Lung (tissue), 12 donors: Measurements from ENCODE around the gene ANGPTL4. TPM values are rescaled to one million over a fixed set of nuclear protein-coding genes. Genes with fewer than 3 reads are reported as not detected.

Experiments
- ATAC-seq: fragments of 200-7000 bp; cut with Tn5 transposase; one replicate; pipeline ENCODE4 v1.9.1; 2020; ENCODE audit warnings: moderate number of reproducible peaks; ENCODE audit not compliant: insufficient read depth, low FRiP score
- DNase-seq, 3 donors: peaks; one replicate each; pipeline ENCODE4 v3.0.0-alpha.2; 2013 to 2017
- H3K27ac ChIP-seq, 2 donors: one replicate each; pipeline ENCODE4 v1.5.1; 2013; ENCODE audit warnings: mild to moderate bottlenecking in 2 of 2, moderate library complexity in 2 of 2, control low read depth in 1 of 2, inconsistent platforms in 1 of 2, low read depth in 1 of 2, low read length in 1 of 2
- H3K27me3 ChIP-seq, 3 donors: one replicate each; pipeline ENCODE4 v1.5.1; 2013; ENCODE audit warnings: low read length in 2 of 3; ENCODE audit not compliant: control insufficient read depth in 3 of 3, insufficient read depth in 3 of 3
- H3K36me3 ChIP-seq, 4 donors: one replicate each; pipeline ENCODE4 v1.5.1; 2013; ENCODE audit warnings: low read length in 4 of 4, mild to moderate bottlenecking in 1 of 4, moderate library complexity in 1 of 4; ENCODE audit not compliant: control insufficient read depth in 4 of 4, insufficient read depth in 4 of 4
- H3K4me1 ChIP-seq, 5 donors: one replicate each; pipeline ENCODE4 v1.5.1; 2013; ENCODE audit warnings: low read length in 5 of 5, mild to moderate bottlenecking in 2 of 5, moderate library complexity in 1 of 5; ENCODE audit not compliant: control insufficient read depth in 5 of 5, insufficient read depth in 5 of 5
- H3K4me3 ChIP-seq: one replicate; pipeline ENCODE4 v1.5.1; 2013; ENCODE audit warnings: mild to moderate bottlenecking, control low read depth, moderate library complexity
- H3K9ac ChIP-seq, 2 donors: one replicate each; pipeline ENCODE4 v1.5.1; 2013; ENCODE audit warnings: low read length in 2 of 2, control low read depth in 1 of 2; ENCODE audit not compliant: insufficient read depth in 1 of 2
- H3K9me3 ChIP-seq, 4 donors: one replicate each; pipeline ENCODE4 v1.5.1; 2013; ENCODE audit warnings: low read length in 3 of 4, mild to moderate bottlenecking in 1 of 4, moderate library complexity in 1 of 4; ENCODE audit not compliant: control insufficient read depth in 4 of 4, insufficient read depth in 3 of 4
- WGBS, 2 donors: extraction: QIAGEN DNeasy Blood & Tissue Kit; methylation state at CpG; one replicate each; pipeline ENCODE4 v1.1.7; 2013; 5-methylcytosine and 5-hydroxymethylcytosine counted together
- polyA plus RNA-seq, 2 donors: library from polyadenylated mRNA; stranded (reverse); fragments of 200-250 nt; gene quantifications; one replicate each; pipeline ENCODE4 v1.2.1, GENCODE V29; 2013
- total RNA-seq, 2 donors: library from RNA; depleted of rRNA in 1 of 2; stranded (reverse); fragments of >200 nt in 1 of 2; gene quantifications; one replicate each; pipeline ENCODE4 v1.2.1, GENCODE V29; 2014 to 2021
- TF ChIP-seq, protein P1 (sequence below): IDR thresholded peaks from 2 replicates; pipeline ENCODE4 v1.5.1; 2012; ENCODE audit warnings: mild to moderate bottlenecking; ENCODE audit errors: control extremely low read depth, extremely low read depth
- donor health status: control.
- donor health status: control.
- donor health status: Bipolar disorder and iron deficiency.
- donor health status: healthy.
- donor health status: DM: yes; HTN: yes; CAD: no.

The ANGPTL4 gene
- total and polyA plus RNA-seq, 4 donors = 4.4 to 96.3 (median 12.6) TPM

GRCh38 chr19:8395621-8396082 is 31.7 kb downstream of the ANGPTL4 start:
- ATAC-seq (no peak), DNase-seq (no peak)
- H3K27me3 ChIP-seq = no peaks in the 10 kb centered on the region
- peak overlapping the region in 1 of 2 donors; percentile 2 for H3K27ac ChIP-seq
- no peaks in the 10 kb centered on the region for H3K9me3 ChIP-seq
- peaks cover 14 to 42% (median 16%) of the 10 kb centered on the region in 5 donors for H3K4me1 ChIP-seq
- no peak overlapping the region for H3K4me3 ChIP-seq
- H3K36me3 ChIP-seq = peaks cover 0 to 13% (median 9%) of the 10 kb centered on the region in 4 donors
- 88 to 94% methylated on average over 14 of the region's 14 CpGs for WGBS, 2 donors
- no peak overlapping the region for H3K9ac ChIP-seq
- TF ChIP-seq, protein P1, sequence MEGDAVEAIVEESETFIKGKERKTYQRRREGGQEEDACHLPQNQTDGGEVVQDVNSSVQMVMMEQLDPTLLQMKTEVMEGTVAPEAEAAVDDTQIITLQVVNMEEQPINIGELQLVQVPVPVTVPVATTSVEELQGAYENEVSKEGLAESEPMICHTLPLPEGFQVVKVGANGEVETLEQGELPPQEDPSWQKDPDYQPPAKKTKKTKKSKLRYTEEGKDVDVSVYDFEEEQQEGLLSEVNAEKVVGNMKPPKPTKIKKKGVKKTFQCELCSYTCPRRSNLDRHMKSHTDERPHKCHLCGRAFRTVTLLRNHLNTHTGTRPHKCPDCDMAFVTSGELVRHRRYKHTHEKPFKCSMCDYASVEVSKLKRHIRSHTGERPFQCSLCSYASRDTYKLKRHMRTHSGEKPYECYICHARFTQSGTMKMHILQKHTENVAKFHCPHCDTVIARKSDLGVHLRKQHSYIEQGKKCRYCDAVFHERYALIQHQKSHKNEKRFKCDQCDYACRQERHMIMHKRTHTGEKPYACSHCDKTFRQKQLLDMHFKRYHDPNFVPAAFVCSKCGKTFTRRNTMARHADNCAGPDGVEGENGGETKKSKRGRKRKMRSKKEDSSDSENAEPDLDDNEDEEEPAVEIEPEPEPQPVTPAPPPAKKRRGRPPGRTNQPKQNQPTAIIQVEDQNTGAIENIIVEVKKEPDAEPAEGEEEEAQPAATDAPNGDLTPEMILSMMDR = no peak

- no peak overlapping the region for H3K9ac ChIP-seq
- TF ChIP-seq, protein P1 = no peak
- H3K27me3 ChIP-seq = no peaks in the 10 kb centered on the region
- no peak overlapping the region for H3K4me3 ChIP-seq
- peak overlapping the region in 1 of 2 donors; percentile 2 for H3K27ac ChIP-seq
- no peaks in the 10 kb centered on the region for H3K9me3 ChIP-seq
- ATAC-seq (no peak), DNase-seq (no peak)
- 89 to 93% methylated on average over 7 of the region's 7 CpGs for WGBS, 2 donors
- H3K36me3 ChIP-seq = peaks cover 0 to 14% (median 9%) of the 10 kb centered on the region in 4 donors
- peaks cover 10 to 41% (median 16%) of the 10 kb centered on the region in 5 donors for H3K4me1 ChIP-seq
Observed at GRCh38 chr19:8396185-8396562, 32.2 kb downstream of the ANGPTL4 start.

DNA sequence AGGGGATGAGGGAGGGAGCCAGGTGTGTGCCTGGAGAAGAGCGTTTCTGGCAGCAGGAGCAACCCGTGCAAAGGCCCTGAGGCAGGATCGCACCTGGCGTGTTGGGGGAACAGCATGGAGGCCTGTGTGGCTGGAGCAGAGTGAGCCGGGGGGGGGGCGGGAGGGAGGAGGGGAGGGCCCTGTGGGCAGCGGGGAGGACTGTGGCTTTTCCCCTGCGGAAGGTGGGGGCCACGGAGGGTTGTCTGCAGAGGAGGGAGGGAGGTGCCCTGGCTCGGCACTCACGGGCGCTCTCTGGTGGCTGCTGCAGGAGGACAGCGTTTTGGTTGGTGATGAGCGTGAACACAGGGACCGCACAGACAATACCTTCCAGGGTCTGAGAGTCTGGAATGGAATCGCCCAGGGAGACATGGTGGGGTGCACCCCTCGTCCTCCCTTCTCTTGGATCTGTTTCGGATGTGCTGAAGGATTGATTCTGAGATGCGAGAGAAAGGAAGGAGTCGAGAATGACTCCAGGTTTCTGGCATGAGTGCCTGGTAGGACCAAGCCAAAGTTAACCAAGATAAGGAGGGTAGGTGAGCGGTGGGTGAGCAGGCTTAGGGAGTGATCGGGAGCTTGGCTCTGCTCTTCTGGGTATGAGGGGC is 32.7 kb downstream of the ANGPTL4 start:
- WGBS, 2 donors = 60 to 65% methylated on average over 20 to 22 of the region's 22 CpGs
- no peak overlapping the region for H3K4me3 ChIP-seq
- peak in 2 of 3 donors; percentile 36 to 51 for DNase-seq
- H3K9me3 ChIP-seq = no peaks in the 10 kb centered on the region
- H3K27ac ChIP-seq = peak overlapping the region in 1 of 2 donors; percentile 2
- no peaks in the 10 kb centered on the region for H3K27me3 ChIP-seq
- TF ChIP-seq, protein P1 = peak; percentile 31
- no peak for ATAC-seq
- no peak overlapping the region for H3K9ac ChIP-seq
- peaks cover 0 to 14% (median 9%) of the 10 kb centered on the region in 4 donors for H3K36me3 ChIP-seq
- H3K4me1 ChIP-seq = peaks cover 8 to 35% (median 16%) of the 10 kb centered on the region in 5 donors
